Sciatic nerve (tissue), 2 donors: Measurements from ENCODE around the gene PTRH1. TPM values are rescaled to one million over a fixed set of nuclear protein-coding genes. Genes with fewer than 3 reads are reported as not detected.

ENCODE experiments used
- ATAC-seq: fragments of 200-7000 bp; cut with Tn5 transposase; one replicate; pipeline ENCODE4 v1.9.1; 2020; ENCODE audit warnings: mild to moderate bottlenecking, moderate library complexity
- DNase-seq: peaks from one replicate; pipeline ENCODE4 v3.0.0-alpha.2; 2020; ENCODE audit warnings: low spot score
- intact Hi-C: fragments of 100-400 bp; cut with DNase I; formaldehyde crosslinking; loops from one replicate; pipeline ENCODE4 v1.14.2; 2022
- total RNA-seq: library from RNA; stranded (reverse); fragmentation: NEBNext Ultra II Directional; extraction: Animal tissue kit (Norgen Biotek cat#: 25700); gene quantifications from one replicate; pipeline ENCODE4 v1.2.1, GENCODE V29; 2021
- donor health status: DM: no; HTN: no; CAD: no.
- donor health status: DM: no; HTN: no; CAD: no.

PTRH1 gene
- total RNA-seq, 1 donor from 2014 or later, result 10.3 TPM

DNA sequence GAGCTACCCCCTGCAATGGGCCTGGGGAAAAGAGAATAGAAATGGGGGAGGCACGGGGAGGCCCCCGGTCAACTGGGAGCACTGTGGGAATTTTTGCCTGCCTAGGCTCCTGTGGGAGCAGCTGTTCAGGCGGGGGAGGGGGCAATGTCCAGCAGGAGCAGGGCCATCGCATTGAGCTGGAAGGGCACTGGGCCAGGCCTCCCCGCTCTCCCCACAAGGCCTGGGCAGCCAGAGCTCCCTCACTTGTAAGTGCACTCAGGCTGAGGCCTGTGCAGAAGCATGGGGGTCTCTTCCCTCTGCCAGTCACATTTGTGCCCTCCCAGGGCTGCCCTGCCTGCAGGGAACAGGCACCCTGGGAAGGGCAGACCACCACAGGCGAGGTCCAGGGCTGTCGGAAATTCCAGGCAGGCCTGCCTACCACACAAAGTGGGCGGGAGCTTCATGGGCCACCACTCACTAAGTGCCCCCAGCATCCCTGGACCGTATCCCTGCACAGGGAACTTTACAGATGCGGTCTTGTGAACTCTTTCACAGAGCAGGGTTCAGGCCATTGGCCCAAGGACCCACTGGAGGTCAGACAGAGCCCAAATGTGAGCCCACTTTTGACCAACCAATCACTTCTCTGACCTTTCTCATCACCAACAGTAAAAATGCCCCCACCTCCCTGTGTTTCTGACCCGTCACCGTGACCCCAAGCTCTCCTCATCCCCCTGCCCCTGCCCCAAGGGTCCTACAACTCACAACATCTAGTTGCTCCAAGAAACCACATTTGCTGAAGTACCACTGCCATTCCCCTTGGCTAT is 9.7 kb downstream of the PTRH1 start:
- DNase-seq, result no peak
- ATAC-seq, result no peak

DNA sequence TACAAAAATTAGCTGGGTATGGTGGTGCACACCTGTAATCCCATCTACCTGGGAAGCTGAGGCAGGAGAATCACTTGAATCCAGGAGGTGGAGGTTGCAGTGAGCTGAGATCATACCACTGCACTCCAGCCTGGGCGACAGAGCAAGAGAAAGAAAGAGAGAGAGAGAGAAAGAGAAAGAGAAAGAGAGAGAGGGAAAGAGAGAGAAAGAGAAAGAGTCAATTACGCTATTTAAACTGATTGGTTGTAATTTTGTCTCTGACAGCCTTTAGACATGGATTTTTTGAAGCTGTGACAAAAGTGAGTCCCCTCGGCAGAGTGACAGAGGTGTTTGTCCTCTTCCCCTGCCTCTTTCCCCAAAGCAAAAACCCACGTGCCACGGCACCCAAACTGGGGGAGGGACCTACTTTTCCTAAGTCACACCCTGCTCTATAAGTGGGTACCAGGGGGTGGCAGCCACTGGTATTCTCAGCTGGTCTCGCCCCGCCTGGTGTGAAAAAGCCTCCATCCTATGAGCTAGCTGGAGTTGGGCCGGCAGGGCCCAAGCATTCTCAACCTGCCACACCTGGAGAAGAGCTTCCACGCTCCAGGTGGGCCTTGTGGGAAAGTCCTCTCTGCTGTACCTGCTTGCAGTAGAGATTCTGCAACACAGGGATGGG is 12.0 kb downstream of the PTRH1 start:
- DNase-seq, result no peak
- no peak for ATAC-seq
- intact Hi-C loops, result no loop called here

More for the DNA sequence above, 9.7 kb downstream of the PTRH1 start:
- intact Hi-C loops, result no loop called here

DNA sequence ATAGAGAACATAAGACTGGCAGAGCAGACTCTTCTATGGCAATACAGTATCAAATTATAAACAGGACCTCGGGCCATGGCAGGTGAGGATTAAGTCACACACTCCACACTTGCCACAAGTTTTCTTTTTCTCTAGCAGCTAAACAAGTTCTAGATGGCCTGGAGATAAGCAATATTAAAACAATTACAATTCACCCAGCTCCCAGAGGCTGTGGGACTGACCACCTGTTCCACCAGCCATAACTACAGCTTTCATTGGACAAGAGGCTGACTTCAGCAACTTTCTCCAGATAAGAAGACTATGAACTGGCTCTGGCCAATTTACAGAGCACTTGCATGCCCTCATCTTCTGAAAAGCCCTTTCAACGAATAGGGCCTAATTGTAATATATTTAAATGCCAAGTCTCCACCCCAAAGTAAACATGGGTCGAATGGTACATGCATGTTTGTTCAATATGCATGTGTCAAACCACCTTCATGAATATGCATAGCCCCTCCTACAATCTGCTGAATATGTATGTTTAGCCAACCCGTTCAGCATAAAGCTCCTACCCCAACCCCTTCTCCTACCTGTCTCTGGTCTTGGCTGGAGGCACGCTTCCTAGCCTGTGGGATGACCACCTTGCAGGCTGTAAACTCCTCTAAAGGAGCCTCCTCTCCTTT is 14.7 kb downstream of the PTRH1 start:
- intact Hi-C loops, result no loop called here
- no peak for ATAC-seq
- DNase-seq, result no peak

DNA sequence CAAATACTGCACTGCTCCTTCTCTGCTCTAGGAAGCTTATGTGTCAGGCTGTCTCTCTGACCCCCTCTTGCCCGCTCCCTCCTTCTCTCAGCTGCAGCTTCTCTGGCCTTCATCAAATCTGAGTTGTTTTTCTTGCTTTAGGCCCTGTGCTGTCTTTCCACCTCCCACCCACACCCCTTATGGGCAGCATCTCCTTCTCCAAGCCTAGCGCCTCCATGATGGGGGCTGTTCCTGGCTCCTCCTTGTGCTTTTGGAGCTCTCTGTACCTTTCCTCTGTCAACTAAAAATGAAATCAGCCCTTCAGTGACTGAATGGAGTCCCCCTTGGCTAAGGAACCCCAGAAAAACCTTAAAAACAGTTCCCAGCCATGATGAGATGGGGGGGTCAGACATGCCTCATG is 15.3 kb downstream of the PTRH1 start:
- ATAC-seq, result no peak
- intact Hi-C loops, result no loop called here
- DNase-seq, result no peak

DNA sequence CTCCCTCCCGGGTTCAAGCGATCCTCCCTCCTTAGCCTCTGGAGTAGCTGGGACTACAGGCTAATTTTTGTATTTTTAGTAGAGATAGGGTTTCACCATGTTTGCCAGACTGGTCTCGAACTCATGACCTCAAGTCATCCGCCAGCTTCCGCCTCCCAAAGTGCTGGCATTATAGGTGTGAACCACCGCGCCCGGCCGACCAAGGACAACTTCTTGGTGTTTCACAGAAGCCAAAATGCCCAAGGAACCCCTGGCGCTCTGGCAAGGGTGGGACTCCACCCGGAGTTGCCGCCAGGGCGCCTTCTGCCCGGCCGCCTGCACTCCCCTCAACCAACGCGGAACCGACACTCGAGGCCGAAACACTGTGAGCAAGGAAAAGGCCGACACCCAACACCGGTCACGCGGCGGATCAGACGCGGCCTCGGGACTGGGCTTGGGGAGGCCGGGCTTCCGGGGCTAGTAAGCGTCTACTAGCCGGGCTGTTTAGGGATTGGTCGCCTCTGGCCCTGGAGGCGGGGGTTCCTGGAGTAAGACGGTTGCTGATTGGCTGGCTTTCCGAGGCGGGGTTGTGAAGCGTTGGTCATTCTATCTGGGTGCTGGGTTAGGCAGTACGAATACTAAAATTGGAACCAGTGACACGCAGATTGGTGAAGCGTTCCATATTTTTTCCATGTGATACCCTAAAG is 16.3 kb downstream of the PTRH1 start:
- DNase-seq (peak; percentile 98), ATAC-seq (peak; percentile 98)
- intact Hi-C loops, result no loop called here

DNA sequence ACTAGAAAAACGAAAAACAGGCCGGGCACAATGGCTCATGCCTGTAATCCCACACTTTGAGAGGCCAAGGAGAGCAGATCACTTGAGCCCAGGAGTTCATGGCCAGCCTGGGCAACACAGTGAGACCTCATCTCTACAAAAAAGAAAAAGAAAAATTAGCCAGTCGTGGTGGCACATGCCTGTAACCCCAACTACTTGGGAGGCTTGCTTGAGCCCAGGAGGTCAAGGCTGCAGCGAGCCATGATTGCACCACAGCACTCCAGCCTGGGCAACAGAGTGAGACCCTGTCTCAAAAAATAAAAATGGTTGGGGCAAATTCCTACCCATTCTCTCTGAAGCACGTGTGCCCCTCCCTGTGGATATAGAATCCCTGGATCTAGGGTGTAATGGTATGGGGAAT is 17.1 kb downstream of the PTRH1 start:
- intact Hi-C loops, result no loop called here
- no peak for DNase-seq
- ATAC-seq, result no peak

DNA sequence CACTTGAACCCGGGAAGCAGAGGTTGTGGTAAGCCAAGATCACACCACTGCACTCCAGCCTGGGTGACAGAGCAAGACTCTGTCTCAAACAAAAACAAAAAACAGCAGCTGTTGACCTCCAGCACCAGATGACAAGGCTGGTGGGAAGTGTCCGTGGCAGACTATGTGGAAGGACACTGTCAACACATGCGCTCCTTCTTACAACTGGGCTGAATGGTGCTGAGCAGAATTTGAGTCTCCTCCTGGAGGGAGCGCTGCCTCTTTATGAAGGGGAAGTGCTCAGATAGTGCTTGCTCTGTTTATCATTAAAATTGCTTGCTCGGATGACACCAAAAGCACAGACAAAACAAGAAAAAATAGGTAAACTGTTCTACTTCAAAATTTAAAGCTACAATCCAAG is 17.9 kb downstream of the PTRH1 start:
- ATAC-seq (no peak), DNase-seq (no peak)
- intact Hi-C loops, result loop anchor here (2.0 kb wide), 1 partner anchor 35 kb away; no protein-coding TSS in a partner anchor

DNA sequence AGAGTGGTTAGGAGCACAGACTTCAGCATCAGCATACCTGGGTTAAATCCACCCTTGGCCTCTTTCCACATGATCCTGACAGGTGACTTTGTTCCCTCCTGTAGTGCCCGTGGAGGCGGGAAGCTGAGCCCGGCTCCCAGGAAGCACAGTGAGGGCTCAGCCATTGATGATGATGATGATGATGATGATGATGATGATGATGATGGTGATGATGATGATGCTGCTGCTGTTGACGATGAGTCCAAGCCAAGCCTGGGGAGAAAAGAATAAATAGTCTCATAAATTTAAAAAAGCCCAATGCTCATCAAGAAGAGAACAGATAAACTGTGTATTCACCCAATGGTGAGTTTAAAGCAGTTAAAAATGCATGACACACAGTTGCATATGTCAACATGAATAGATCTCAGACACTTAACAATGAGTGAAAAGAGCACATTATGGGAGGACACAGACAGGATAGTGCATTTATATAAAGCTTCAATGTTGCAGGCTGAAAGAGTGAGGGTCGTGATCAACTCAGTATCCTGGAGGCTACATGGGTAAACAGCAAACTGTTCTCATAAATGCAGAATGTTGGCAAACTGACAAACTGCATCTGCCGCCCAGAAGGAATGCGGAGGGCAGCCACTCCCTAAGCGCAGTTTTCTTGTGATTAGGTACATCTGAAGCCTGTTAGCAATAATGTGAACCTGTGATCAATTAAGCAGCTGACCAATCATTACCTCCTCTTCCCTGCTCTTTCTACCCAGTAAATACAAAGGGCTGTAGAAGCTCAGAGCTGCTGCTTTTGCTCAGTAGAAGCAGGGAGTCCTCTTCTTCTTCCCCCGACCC is 20.4 kb downstream of the PTRH1 start:
- intact Hi-C loops, result no loop called here
- DNase-seq (no peak), ATAC-seq (no peak)

DNA sequence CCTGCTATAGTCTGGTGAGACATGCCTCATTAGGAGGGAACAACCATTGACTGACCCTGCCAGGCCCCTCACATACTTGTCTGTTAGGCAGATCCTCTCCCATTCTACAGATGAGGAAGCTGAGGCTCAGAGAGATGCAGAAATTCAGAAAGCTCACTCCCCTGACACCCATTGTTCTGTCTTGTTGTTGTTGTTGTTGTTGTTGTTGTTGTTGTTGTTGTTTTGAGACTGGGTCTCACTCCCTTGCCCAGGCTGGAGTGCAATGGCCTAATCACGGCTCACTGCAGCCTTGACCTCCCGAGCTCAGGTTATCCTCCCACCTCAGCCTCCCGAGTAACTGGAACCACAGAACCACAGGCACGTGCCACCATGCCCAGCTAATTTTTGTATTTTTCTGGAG is 21.8 kb downstream of the PTRH1 start:
- DNase-seq (no peak), ATAC-seq (no peak)
- intact Hi-C loops, result no loop called here

DNA sequence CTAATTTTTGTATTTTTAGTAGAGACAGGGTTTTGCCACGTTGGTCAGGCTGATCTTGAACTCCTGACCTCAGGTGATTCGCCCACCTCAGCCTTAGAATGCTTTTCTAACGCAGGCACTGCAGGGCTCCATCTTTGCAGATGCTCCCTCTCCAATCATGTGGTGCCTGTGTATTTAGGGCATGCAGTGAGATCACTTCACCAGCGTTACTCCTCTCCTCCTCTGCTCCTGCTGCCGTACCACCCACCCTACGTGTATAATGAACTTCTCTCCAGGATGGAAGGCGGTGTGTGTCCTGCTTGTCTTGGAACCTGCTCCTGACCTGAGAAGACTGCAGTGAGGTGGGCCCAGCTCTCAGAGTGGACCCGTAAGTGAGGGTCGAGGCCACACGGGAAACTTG is 22.3 kb downstream of the PTRH1 start:
- intact Hi-C loops, result no loop called here
- ATAC-seq, result no peak
- DNase-seq, result no peak

DNA sequence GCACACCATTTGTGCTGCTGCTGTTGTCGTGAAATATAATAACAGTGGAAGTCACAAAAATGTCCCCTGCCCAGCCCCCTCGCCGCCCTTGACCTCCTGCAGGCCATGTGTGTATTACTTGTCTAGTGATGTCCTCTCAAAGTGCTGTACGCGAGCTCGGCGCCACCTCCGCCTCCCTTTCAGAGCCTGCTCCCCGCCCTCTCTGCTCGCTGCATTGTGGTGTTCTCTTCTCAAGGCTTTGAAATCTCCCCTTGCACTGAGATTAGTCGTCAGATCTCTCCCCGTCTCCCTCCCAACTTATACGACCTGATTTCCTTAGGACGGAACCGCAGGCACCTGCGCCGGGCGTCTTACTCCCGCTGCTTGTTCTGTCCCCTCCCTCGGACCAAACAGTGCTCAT is 23.4 kb downstream of the PTRH1 start:
- no peak for ATAC-seq
- intact Hi-C loops, result no loop called here
- no peak for DNase-seq

DNA sequence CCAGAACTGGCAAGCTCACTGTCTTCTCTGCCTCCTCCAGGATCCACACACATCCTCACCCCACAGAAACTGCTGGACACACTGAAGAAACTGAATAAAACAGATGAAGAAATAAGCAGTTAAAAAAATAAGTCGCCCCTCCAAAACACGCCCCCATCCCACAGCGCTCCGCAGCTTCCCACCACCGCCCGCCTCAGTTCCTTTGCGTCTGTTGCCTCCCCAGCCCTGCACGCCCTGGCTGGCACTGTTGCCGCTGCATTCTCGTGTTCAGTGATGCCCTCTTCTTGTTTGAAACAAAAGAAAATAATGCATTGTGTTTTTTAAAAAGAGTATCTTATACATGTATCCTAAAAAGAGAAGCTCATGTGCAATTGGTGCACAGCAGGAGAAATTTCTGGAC is 24.7 kb downstream of the PTRH1 start:
- DNase-seq, result no peak
- ATAC-seq, result no peak
- intact Hi-C loops, result no loop called here

DNA sequence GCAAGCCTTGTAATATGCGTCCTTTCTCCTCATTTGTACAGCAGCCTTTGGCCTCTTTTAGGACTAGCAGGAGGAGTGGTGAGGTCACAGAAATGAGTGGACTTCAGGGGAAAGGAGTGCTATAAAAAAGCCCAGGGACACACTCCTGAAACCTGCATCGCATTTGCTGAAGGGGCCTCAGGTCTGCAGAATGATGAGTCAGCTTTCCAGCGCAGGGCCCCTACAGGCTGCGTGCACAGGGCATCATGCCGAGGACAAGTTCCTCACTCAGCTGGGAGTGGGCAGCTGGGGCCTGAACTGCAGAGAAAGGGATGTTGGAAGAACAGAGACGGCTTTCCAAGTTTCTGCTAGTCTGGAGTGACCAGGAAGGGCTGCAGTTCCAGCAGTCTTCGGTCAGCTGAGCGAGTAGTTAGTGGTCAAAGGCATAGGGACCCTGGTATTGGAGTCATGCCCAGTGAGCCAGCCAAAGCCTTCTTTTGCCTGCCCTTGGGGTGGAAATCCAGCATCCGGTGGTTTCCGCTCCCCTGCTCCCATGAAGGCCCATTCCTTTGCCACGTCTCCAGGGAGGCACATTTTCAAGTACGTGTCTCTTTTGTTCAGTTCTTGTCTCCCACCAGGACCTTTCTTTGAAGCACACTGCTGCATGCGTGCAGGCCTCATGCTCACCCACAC is 26.0 kb downstream of the PTRH1 start:
- no peak for DNase-seq
- ATAC-seq, result no peak
- intact Hi-C loops, result no loop called here

DNA sequence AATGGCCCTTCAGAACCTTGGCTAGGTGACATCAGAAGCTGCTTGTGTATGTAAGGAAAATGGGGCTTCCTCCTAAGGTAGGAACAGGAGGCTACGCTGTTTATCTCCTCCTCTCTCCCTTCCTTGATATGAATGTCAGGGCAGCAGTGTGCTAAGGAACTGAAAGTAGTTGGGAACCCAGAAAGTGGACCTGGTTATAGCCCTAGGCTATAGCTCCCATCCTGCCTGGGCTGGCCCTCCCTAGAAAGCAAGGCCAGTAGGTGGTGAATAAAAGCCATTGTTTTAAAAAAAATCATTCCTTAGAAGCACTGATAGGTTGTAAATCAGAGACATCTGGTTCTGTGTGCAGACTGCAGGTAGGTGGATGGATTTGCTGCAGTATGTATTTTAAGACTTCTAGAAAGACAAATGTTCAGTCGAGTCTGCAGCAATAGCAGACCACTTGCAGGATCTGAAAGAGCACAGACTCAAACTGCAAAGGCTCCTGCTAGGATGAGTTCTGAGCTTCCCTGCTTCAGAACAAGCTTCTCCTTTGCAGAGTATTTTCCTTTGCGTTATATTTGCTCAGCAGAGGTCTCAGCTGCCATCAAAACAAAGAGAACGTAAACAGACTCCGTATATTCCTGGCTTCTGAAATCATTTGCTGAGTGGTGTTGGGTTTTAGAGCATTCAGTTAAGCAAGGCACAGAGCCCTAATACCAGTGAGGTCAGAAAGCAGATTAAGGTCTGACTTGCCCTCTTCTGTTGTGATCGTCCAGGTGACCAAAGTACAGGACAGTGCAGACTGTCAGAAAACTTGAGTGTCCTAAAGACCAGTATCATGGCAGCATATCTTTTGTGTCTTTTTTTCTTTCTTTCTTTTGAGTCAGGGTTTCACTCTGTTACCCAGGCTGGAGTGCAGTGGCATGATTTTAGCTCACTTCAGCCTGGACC is 28.7 kb downstream of the PTRH1 start:
- ATAC-seq (no peak), DNase-seq (no peak)
- intact Hi-C loops, result no loop called here

DNA sequence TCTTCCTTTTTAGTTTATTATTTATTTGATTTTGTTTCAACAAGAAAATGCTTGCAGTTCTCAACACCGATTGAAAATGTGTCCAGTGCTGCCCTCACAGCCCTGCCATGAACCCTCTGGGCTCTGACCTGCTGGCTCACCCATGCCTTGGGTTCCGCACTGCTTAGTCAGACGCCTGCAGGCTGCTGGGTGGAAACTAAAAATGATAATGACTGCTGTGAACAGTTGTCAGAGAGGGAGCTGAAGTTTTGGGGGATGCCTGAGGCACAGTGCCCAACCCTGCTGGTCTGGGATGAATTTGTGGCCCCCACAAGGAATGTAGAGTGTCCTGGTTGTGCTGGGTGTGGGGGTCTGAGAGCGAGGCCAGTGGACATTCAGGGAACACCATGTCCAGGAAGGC is 30.9 kb downstream of the PTRH1 start:
- ATAC-seq (no peak), DNase-seq (no peak)
- intact Hi-C loops, result no loop called here

DNA sequence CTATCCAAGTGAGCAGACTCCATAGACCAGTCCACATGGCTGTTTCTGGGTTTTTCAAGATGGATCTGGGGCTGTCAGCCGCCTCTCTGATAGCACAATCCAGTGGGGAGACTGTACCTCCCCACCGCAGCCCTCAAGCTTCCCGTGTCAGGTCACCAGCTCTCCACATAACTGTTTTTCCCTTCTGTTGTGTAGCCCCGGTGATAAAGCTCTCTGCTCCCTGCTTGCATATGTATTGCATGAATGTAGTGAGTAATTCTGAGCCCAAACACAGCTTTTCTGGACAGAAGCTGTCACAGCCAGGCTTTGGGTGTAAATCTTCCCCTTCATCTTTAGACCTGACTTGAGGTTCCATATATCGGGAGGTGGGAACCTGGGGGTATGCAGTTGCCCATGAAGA is 31.7 kb downstream of the PTRH1 start:
- ATAC-seq (no peak), DNase-seq (no peak)
- intact Hi-C loops, result no loop called here

DNA sequence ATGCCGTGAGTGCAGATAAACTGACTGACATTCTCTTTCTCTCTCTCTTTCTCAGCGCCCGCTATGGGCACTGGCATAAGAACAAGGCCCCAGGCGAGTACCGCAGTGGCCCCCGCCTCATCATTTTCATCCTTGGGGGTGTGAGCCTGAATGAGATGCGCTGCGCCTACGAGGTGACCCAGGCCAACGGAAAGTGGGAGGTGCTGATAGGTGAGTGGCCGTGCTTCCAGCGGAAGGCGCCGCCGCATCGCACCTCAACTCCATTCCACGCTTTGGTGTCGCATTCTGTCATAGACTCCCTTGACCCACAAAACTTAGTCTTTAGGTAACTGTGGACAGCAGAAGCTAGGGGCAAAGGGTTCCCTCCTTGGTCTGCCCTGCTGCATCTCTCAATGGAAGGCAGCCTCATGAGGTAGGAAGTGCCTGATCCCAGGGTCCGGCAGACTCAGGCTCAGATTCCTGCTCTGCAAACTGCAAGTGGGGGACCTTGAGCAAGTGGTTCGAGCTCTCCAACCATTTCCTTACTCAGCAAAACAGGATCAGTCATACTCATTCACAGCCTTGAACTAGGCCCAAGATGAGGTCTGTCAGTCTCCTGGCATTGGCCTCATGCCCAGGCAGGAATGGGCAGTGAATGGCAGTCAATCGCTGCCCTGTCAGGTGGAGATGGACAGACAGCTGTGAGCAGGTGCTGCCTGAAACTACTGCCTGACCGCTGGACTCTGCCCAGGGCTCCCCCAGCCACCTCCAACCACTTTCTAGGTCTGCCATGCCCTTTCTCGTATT is 32.9 kb downstream of the PTRH1 start:
- DNase-seq (no peak), ATAC-seq (no peak)
- intact Hi-C loops, result no loop called here
